ENCODE measurements around the gene ZFP28.

The ZFP28 gene

GRCh38 chr19:56538761-56539263, at the start of gene ZFP28:
Gene ZFP28, plus strand, starts transcription at chr19:56538948. Its CDS starts 71 bp downstream, at chr19:56539019.
- H3K27ac ChIP-seq (ENCODE audit: poor library complexity, severe bottlenecking), result peak within 1 kb of the TSS; percentile 75
- no peak for TF ChIP-seq CTCF (IDR thresholded peaks at IDR 0.05; ENCODE audit: poor library complexity, severe bottlenecking)
- peak; percentile 66 for DNase-seq (ENCODE audit: low spot score)
- peak within 1 kb of the TSS; percentile 60 for H3K4me3 ChIP-seq (ENCODE audit: severe bottlenecking)
- H3K9me3 ChIP-seq (ENCODE audit: severe bottlenecking), result peaks cover 13% of the 10 kb centered on the region
- ATAC-seq (ENCODE audit: low read depth), result peak; percentile 71
- no peaks in the 10 kb centered on the region for H3K27me3 ChIP-seq (ENCODE audit: insufficient read depth, poor library complexity, severe bottlenecking)
- peaks cover 9% of the 10 kb centered on the region; the same call in 1 of the 2 replicates for H3K36me3 ChIP-seq (ENCODE audit: low read depth)
- H3K4me1 ChIP-seq (ENCODE audit: insufficient read depth, poor library complexity, severe bottlenecking), result no peaks in the 10 kb centered on the region

DNA sequence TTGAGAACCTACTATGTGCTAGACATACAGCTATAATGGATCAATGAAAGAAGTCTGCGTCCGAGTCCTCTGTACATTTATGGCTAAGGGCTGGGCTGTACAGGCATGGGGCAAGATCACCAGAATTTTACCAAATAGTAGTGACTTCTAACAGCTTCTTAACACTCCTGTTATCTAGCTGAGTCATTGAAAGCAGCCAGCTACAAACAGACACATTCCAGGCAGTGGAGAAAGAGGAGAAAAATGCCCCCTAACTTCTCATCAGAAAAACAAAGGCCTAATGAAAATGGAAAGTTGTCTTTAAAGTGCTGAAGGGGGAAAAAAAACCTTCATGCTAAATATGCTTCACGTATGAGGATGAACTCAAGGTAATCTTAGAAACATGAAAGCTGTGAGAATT, 47.3 kb upstream of the ZFP28 start:
- no peak for DNase-seq (ENCODE audit: low spot score)
- H3K4me1 ChIP-seq (ENCODE audit: insufficient read depth, poor library complexity, severe bottlenecking), result no peaks in the 10 kb centered on the region
- TF ChIP-seq CTCF (IDR thresholded peaks at IDR 0.05; ENCODE audit: poor library complexity, severe bottlenecking), result no peak
- no peak for ATAC-seq (ENCODE audit: low read depth)
- no peaks in the 10 kb centered on the region for H3K27me3 ChIP-seq (ENCODE audit: insufficient read depth, poor library complexity, severe bottlenecking)
- H3K9me3 ChIP-seq (ENCODE audit: severe bottlenecking), result peaks cover 2% of the 10 kb centered on the region
- no peak overlapping the region for H3K4me3 ChIP-seq (ENCODE audit: severe bottlenecking)
- no peaks in the 10 kb centered on the region for H3K36me3 ChIP-seq (ENCODE audit: low read depth)
- H3K27ac ChIP-seq (ENCODE audit: poor library complexity, severe bottlenecking), result no peak overlapping the region

GRCh38 chr19:56504581-56504980, 34.2 kb upstream of the ZFP28 start:
- Histone ChIP-seq H3K27me3 (ENCODE audit: insufficient read depth, poor library complexity, severe bottlenecking) (no peaks in the 10 kb centered on the region), H3K9me3 (ENCODE audit: severe bottlenecking) (peaks cover 3% of the 10 kb centered on the region), H3K4me3 (ENCODE audit: severe bottlenecking) (no peak overlapping the region)

GRCh38 chr19:56507446-56508289, 31.1 kb upstream of the ZFP28 start, which contains the start of gene ZNF471:
Gene ZNF471, plus strand, starts transcription at chr19:56507855. Its CDS starts 3,717 bp downstream, at chr19:56511572.
- peak within 1 kb of the TSS; percentile 47 for H3K27ac ChIP-seq (ENCODE audit: poor library complexity, severe bottlenecking)
- peak; percentile 86 for DNase-seq (ENCODE audit: low spot score)
- ATAC-seq (ENCODE audit: low read depth), result peak; percentile 99

More at GRCh38 chr19:56504581-56504980, 34.2 kb upstream of the ZFP28 start:
- DNase-seq (ENCODE audit: low spot score) (no peak), ATAC-seq (ENCODE audit: low read depth) (no peak)
- H3K27ac ChIP-seq (ENCODE audit: poor library complexity, severe bottlenecking), result no peak overlapping the region
- no peaks in the 10 kb centered on the region for H3K4me1 ChIP-seq (ENCODE audit: insufficient read depth, poor library complexity, severe bottlenecking)
- H3K36me3 ChIP-seq (ENCODE audit: low read depth), result no peaks in the 10 kb centered on the region
- no peak for TF ChIP-seq CTCF (IDR thresholded peaks at IDR 0.05; ENCODE audit: poor library complexity, severe bottlenecking)

More at GRCh38 chr19:56507446-56508289, 31.1 kb upstream of the ZFP28 start, which contains the start of gene ZNF471:
- Histone ChIP-seq H3K4me3 (ENCODE audit: severe bottlenecking) (peak within 1 kb of the TSS; percentile 51), H3K9me3 (ENCODE audit: severe bottlenecking) (peaks cover 7% of the 10 kb centered on the region), H3K27me3 (ENCODE audit: insufficient read depth, poor library complexity, severe bottlenecking) (no peaks in the 10 kb centered on the region), H3K36me3 (ENCODE audit: low read depth) (no peaks in the 10 kb centered on the region), H3K4me1 (ENCODE audit: insufficient read depth, poor library complexity, severe bottlenecking) (no peaks in the 10 kb centered on the region)
- no peak for TF ChIP-seq CTCF (IDR thresholded peaks at IDR 0.05; ENCODE audit: poor library complexity, severe bottlenecking)

All from RWPE2 (cell line).